ENCODE data around the gene HFE.
"Not testable (repeated sequence)": the region's sequence is repeated elsewhere in the genome, so short reads cannot be mapped to it uniquely, and the experiment has no call there.

HFE gene

DNA sequence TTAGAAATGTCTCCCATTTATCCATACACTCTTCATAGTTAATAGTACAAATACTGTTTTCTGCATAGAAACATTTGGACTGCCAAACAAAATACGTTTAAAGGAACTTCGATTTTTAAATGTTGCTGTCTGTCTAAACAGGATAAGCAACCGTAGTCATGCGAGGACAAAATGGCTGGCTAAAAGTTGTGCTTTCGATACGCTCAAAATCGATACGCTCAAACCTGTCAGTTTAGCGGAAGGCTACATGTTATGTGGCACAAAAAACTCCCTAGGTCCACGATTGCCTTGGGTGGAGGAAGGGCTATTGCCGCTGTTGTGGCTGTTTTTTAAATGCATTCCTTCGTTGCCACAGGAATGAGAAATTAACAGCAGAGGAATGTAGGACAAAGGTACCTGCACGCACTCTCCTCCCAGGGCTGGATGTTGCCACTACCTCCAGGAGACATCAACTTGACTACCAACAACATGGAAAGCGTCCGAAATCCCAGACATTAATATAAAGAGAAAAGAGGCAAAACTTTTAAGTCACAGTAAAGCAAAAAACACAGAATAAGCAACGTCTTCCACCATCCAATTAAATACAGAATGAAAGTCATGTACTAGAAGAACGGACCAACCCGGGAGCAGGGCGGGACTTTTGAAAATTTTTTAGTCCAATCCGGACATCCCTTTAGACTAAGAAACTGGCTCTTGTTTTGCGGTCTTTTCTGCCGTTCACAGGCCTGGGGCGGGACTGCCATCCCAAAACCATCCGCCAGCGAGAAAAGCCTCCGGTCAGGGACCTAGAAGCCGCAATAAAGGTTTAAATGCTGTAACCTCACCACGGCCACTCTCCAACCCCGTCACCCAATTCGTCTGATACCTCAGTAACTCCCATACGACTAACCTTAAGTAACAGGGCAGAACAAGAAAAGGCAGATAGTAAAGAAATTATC, 32.2 kb upstream of the HFE start:
- peak overlapping the region; percentile 98 for H3K4me3 ChIP-seq (ENCODE audit: low read length)
- TF ChIP-seq ZNF274 (IDR thresholded peaks at IDR 0.05; ENCODE audit: low read depth, low read length), result no peak

GRCh38 chr6:26055719-26056582, 31.3 kb upstream of the HFE start:
- peak overlapping the region; percentile 98 for H3K4me3 ChIP-seq (ENCODE audit: low read length)
- TF ChIP-seq ZNF274 (IDR thresholded peaks at IDR 0.05; ENCODE audit: low read depth, low read length), result no peak

DNA sequence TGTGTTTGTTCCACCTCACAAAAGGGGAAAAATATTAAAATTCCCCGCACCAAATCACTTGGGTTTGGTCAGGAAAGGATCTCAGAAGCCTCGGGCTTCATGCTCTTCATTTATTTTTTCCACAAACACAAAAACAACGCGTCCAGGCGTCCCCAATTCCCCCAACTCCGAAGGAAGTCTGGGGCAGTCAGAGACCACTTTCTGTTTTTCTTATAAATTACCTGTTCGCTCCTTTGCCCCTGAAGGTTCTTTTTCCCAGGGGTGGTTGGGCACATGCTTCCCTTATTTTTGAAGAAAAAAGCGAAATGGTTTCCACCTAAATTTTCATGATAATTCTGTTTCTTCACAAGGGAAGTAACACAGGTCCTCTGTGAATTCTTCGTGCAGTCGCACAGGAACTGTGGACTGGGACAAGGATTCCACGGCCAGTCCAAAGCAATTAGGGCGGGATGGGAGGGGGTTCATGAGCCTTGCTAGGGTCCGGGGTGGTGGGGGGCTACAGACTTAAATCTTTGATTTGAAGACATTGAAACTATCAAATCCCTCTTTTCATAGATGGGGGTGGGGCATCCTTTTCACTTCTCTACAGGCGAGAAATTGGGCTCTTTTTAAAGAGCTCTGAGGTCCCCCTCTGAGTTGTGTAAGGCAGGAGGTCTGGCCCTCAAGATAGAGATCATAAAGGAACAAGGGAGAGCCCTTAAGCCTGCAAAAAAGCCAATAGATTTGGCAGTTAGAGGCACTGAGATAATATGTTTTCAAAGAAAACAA, 30.5 kb upstream of the HFE start:
- no peak for TF ChIP-seq ZNF274 (IDR thresholded peaks at IDR 0.05; ENCODE audit: low read depth, low read length)
- peak overlapping the region; percentile 61; the same call in 1 of the 2 replicates for H3K4me3 ChIP-seq (ENCODE audit: low read length)

GRCh38 chr6:26057899-26058298, 29.3 kb upstream of the HFE start:
- H3K4me3 ChIP-seq (ENCODE audit: low read length), result no peak overlapping the region
- TF ChIP-seq ZNF274 (IDR thresholded peaks at IDR 0.05; ENCODE audit: low read depth, low read length), result no peak

DNA sequence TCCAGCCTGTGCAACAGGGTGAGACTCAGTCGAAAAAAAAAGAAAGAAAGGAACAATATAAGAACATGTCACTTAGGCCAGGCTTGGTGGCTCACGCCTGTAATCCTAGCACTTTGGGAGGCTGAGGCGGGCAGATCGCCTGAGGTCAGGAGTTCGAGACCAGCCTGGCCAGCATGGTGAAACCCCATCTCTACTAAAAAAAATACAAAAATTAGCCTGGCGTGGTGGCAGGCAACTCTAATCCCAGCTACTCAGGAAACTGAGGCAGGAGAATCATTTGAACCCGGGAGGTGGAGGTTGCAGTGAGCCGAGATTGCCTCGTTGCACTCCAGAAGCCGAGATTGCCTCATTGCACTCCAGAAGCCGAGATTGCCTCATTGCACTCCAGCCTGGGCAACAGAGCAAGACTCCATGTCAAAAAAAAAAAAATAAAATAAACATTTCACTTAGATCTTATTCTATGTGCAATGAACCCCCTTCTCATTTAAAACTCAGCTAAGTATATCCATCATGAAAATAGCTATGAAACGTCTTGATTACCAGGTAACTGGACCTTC, 28.7 kb upstream of the HFE start:
- H3K4me3 ChIP-seq (ENCODE audit: low read length), result not testable (repeated sequence)

DNA sequence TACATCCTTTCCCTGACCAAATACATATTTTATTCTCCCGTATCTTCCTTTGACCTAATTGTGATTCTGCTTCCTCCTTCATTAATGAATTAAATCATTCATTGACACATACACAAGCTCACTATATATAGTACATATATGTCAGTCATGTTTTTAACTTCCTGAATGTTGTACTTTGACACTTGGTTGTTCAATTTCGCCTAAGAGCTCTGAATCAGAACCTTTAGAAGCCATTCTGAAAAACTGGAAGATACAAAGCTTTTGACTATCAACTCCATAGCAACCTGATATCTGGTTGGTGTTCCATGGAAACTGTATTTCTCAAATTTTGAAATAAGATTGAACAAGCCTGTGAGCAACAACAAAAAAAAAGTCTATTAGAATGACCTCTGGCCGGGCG, 27.3 kb upstream of the HFE start:
- TF ChIP-seq ZNF274 (IDR thresholded peaks at IDR 0.05; ENCODE audit: low read depth, low read length), result no peak
- H3K4me3 ChIP-seq (ENCODE audit: low read length), result no peak overlapping the region

- no peak overlapping the region for H3K4me3 ChIP-seq (ENCODE audit: low read length)
- TF ChIP-seq ZNF274 (IDR thresholded peaks at IDR 0.05; ENCODE audit: low read depth, low read length), result no peak
These were observed 22.5 kb upstream of the HFE start for GRCh38 chr6:26064619-26065257.

GRCh38 chr6:26065952-26066380, 21.3 kb upstream of the HFE start:
- TF ChIP-seq ZNF274 (IDR thresholded peaks at IDR 0.05; ENCODE audit: low read depth, low read length), result no peak
- no peak overlapping the region for H3K4me3 ChIP-seq (ENCODE audit: low read length)

DNA sequence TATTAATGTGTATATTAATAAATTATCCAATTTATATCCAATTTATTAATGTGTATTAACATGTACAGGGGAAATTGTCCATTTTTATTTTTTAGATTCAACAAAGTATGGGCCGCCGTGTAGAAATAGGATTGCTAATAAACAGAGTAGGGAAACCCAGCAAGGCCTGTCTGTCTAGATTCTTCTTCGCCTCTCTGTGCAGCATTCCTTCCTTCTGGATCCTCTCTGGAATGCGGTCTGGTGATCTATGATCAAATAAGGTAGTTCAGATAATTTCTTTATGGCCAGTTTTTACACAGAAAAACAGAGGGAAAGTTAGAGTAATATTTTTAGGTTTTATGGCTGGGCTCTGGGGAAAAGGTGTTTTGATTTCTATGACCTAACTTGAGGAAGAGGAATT, 19.9 kb upstream of the HFE start:
- no peak for TF ChIP-seq ZNF274 (IDR thresholded peaks at IDR 0.05; ENCODE audit: low read depth, low read length)
- H3K4me3 ChIP-seq (ENCODE audit: low read length), result no peak overlapping the region

GRCh38 chr6:26068036-26068435, 19.2 kb upstream of the HFE start:
- no peak overlapping the region for H3K4me3 ChIP-seq (ENCODE audit: low read length)
- no peak for TF ChIP-seq ZNF274 (IDR thresholded peaks at IDR 0.05; ENCODE audit: low read depth, low read length)

GRCh38 chr6:26071135-26071534, 16.1 kb upstream of the HFE start:
- H3K4me3 ChIP-seq (ENCODE audit: low read length), result no peak overlapping the region
- TF ChIP-seq ZNF274 (IDR thresholded peaks at IDR 0.05; ENCODE audit: low read depth, low read length), result no peak

DNA sequence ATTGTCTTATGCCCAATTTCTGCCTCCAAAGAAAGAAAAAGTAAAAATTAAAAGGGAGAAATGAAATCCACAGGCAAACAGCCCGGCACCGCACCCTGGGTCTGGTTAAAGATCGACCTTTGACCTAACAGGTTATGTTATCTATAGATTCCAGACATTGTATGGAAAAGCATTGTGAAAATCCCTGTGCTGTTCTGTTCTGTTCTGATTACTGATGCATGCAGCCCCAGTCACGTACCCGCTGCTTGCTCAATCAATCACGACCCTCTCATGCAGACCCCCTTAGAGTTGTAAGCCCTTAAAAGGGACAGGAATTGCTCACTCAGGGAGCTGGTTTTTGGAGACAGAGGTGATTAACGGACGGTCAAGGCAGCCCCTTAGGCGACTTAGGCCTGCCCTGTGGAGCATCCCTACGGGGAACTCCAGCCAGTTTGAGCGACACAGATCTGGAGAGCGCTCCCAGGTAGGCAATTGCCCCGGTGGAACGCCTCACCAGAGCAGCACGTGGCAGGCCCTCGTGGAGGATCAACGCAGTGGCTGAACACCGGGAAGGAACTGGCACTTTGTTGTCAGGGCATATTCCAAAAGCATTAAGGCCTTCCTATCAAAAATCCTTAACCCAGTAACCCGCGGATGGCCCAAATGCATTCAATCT, 12.0 kb upstream of the HFE start:
- no peak overlapping the region for H3K4me3 ChIP-seq (ENCODE audit: low read length)
- no peak for TF ChIP-seq ZNF274 (IDR thresholded peaks at IDR 0.05; ENCODE audit: low read depth, low read length)

- not testable (repeated sequence) for H3K4me3 ChIP-seq (ENCODE audit: low read length)
These were observed 9.2 kb upstream of the HFE start for GRCh38 chr6:26078066-26078465.

DNA sequence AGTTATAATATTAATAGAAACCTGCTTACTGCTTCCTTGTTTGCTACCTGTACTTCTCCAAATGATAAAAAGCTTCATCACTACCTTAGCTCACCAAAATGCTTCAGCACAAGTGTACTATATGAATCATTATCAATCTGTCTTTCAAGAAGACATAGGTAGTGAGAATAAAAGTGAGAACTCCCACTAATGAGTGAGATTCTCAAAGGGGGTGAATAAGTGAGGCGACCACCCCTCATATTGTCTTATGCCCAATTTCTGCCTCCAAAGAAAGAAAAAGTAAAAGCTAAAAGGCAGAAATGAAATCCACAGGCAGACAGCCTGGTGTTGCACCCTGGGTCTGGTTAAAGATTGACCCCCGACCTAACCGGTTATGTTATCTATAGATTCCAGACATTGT, 6.1 kb upstream of the HFE start:
- H3K4me3 ChIP-seq (ENCODE audit: low read length), result not testable (repeated sequence)
